Omental fat pad (tissue), 4 donors: ENCODE data around the gene TEN1. TPM values are rescaled to one million over a fixed set of nuclear protein-coding genes. Genes with fewer than 3 reads are reported as not detected.

Experiments used
- ATAC-seq: fragments of 150-250 bp; one replicate; pipeline ENCODE4 v1.9.1; 2016; ENCODE audit warnings: mild to moderate bottlenecking, moderate library complexity; ENCODE audit not compliant: low FRiP score
- DNase-seq: peaks from one replicate; pipeline ENCODE4 v3.0.0-alpha.2; 2019; ENCODE audit warnings: low spot score
- total RNA-seq, 4 donors: library from RNA; depleted of rRNA; stranded (reverse); fragments of >200 nt; gene quantifications; one replicate each; pipeline ENCODE4 v1.1.0, GENCODE V29; 2016
- TF ChIP-seq, protein P1 (sequence below), 3 donors: fragments of 450-650 bp; IDR thresholded peaks; one replicate each; pipeline ENCODE4 v1.5.1; 2016 to 2017; ENCODE audit warnings: antibody characterized with exemption in 3 of 3, mild to moderate bottlenecking in 3 of 3, moderate library complexity in 2 of 3

The TEN1 gene
- total RNA-seq, 4 donors from 2014 or later, result 17.5 to 28.6 (median 19.9) TPM

DNA sequence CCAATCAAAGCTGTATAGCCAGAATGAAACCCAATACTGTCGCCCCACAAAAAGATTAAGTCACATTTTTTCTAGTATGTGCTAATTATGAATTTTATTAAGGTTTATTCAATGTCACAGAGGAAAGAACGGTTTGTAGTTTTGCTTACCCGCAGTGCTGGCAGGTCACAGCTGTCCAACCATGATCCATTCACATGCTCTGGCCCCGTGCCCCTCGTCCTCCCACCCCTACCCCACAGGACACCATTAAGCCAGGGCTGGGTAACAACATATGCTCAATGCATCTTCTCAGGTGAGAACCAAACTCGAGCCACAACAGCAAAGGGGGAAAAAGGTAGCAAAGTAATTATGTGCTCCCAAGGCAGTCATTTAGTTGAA, 37.6 kb upstream of the TEN1 start:
- TF ChIP-seq, protein P1, sequence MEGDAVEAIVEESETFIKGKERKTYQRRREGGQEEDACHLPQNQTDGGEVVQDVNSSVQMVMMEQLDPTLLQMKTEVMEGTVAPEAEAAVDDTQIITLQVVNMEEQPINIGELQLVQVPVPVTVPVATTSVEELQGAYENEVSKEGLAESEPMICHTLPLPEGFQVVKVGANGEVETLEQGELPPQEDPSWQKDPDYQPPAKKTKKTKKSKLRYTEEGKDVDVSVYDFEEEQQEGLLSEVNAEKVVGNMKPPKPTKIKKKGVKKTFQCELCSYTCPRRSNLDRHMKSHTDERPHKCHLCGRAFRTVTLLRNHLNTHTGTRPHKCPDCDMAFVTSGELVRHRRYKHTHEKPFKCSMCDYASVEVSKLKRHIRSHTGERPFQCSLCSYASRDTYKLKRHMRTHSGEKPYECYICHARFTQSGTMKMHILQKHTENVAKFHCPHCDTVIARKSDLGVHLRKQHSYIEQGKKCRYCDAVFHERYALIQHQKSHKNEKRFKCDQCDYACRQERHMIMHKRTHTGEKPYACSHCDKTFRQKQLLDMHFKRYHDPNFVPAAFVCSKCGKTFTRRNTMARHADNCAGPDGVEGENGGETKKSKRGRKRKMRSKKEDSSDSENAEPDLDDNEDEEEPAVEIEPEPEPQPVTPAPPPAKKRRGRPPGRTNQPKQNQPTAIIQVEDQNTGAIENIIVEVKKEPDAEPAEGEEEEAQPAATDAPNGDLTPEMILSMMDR (IDR thresholded peaks at IDR 0.05), result no peak
- DNase-seq, result no peak
- ATAC-seq, result no peak

DNA sequence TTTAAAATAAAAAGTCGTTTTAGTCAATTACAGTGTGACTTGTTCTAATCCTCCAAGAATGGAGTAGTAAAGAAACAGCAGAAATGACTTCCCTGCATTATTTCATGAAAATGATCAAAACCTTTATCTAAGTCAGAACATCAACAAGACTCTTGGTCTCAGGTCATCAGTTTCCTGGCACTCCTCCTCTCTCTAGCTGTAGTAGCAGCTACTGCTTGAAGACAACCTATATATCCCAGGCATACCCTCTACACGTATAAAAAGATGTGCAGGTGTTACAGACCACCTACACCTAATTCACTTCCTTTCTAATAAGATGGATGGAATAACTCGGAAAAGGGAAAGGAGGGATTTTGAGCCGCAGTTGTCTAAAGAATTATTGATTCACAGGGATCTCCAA, 36.6 kb upstream of the TEN1 start:
- DNase-seq (no peak), ATAC-seq (no peak)
- TF ChIP-seq, protein P1 (IDR thresholded peaks at IDR 0.05), result no peak

DNA sequence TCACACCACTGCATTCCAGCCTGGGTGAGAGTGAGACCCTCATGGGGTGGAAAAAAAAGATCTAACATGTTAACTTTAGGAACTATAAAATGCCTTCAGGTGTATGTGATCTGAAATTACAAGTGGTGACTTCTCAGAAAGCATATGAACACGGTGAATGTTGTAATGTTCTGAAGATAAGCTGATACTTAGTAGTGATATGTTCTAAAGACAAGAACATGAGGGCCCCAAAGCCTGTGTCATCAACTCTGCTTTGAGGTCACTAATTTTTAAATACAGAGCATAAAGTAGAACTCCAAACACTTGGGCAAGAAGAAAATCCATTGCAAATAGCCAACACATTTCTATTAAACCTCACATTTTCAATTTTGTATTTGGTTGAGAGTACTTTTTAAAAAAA, 35.5 kb upstream of the TEN1 start:
- DNase-seq (no peak), ATAC-seq (no peak)
- TF ChIP-seq, protein P1 (IDR thresholded peaks at IDR 0.05), result no peak

DNA sequence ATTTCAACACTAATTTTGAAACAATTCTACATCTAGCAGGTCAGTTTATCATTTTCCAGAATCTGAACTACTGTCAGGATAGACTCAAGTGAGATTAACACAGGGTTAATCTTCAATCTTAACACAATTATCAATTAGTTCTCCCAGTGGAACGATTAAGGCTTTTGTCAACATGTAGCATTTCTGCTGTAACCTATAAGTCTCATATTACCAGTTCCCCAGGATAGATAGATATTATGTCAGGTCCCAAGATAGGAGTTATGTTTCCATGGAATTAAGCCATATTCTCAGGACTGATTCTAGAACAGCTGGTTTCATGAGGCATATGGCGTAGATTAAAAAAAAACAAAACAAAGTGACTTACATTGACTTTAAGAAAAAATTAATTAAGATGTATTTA, 33.8 kb upstream of the TEN1 start:
- TF ChIP-seq, protein P1 (IDR thresholded peaks at IDR 0.05), result no peak
- DNase-seq, result no peak
- no peak for ATAC-seq

DNA sequence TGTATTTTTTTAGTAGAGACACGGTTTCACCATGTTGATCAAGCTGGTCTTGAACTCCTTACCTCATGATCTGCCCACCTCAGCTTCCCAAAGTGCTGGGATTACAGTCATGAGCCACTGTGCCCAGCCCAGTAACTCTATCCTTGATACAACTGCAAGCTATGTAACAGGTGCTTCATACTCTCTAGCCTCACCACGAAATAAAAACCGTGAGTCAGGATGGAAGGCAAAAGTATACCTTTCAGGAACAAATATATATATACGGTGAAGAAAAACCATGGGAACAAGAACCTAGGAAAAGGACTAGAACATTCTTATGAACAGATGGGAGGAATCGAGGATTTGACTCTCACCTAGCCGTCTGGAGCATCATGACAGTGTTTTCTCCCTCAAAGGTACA, 28.6 kb upstream of the TEN1 start:
- ATAC-seq (no peak), DNase-seq (no peak)
- TF ChIP-seq, protein P1 (IDR thresholded peaks at IDR 0.05), result no peak

DNA sequence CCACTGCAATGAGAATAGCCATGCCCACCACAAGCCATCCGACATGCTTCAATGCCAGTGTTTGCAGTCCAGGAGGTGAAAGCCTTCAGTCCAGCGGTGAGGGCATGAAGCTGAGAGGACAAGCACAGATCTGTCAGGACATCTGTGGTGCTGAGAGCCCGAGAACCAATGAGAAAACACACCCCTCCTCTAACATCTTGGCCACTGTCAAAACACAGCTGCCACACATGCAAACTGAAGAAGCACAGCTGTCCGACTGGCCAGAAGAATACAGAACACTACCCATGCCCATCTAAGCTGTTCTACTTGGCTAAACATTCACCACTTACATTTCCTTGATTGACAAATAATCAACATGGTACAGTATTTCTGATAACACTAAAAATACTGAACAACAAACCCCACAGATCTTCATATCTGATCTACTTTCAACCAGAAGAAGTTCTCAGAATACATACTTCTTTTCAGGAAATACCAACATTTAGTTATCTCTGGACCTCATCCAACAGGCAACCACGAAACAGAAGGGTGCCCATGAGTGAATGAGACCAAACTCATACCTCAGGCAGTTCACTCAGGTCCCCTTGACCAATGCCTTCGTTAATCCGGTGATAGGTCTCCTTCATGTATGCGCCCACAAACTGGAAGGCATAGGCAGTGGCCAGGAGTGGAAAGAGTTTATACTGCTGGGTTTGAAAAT, 28.0 kb upstream of the TEN1 start:
- TF ChIP-seq, protein P1 (IDR thresholded peaks at IDR 0.05), result no peak
- ATAC-seq (no peak), DNase-seq (no peak)

DNA sequence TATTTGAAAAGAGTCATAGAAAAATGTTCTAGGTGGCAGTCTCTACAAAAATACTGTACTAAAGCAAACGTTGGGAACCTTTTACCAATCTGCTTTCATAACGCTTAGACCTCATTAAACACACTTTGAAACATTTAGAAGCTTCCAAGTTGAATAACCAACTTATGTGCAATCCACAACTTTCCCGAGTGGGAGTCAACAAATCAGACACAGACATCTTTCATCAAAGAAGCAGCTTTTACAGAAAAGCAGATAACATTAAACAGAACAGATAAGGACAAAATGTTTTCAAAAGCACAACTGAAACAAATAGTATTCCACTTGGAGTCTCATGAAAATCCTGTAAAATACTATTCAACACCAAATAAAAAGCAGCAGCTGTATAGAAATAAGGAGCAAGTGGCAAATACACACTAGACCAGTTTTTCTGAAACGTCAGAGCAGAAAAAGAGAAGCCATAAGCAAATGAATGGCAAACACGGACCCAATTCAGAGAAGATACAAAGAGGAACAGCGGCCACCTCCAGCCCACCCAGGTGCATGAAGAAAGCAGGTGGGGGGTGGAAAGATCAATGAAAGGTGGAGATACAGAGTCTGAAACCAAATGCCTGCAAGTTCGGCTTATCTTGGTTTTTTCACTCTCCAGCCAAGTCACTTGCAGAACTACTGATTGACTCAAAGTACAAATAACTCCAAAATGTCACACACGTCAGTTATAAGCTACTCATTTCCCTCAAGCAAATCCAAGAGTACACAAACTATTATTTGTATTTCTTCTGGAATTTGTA, 19.8 kb upstream of the TEN1 start:
- DNase-seq, result no peak
- peak; percentile 39 for ATAC-seq
- TF ChIP-seq, protein P1 (IDR thresholded peaks at IDR 0.05), result no peak
